ENCODE data around the gene AFF3.

The AFF3 gene

GRCh38 chr2:100033976-100034375 is 108.4 kb downstream of the AFF3 start:
- no peak for DNase-seq (ENCODE audit: low read depth)
- TF ChIP-seq CTCF (IDR thresholded peaks at IDR 0.05; ENCODE audit: control insufficient read depth, extremely low read depth, insufficient read depth), result no peak
- no peak overlapping the region for H3K4me3 ChIP-seq (ENCODE audit: low read depth, low read length)

- peak; percentile 60 for DNase-seq (ENCODE audit: low read depth)
- H3K4me3 ChIP-seq (ENCODE audit: low read depth, low read length), result no peak overlapping the region
- no peak for TF ChIP-seq CTCF (IDR thresholded peaks at IDR 0.05; ENCODE audit: control insufficient read depth, extremely low read depth, insufficient read depth)
Observed at GRCh38 chr2:100031604-100032003, 110.8 kb downstream of the AFF3 start.

- TF ChIP-seq CTCF (IDR thresholded peaks at IDR 0.05; ENCODE audit: control insufficient read depth, extremely low read depth, insufficient read depth), result no peak
- H3K4me3 ChIP-seq (ENCODE audit: low read depth, low read length), result no peak overlapping the region
- DNase-seq (ENCODE audit: low read depth), result no peak
Observed at GRCh38 chr2:100029460-100029859, 112.9 kb downstream of the AFF3 start.

- no peak for TF ChIP-seq CTCF (IDR thresholded peaks at IDR 0.05; ENCODE audit: control insufficient read depth, extremely low read depth, insufficient read depth)
- no peak for DNase-seq (ENCODE audit: low read depth)
- H3K4me3 ChIP-seq (ENCODE audit: low read depth, low read length), result no peak overlapping the region
Observed at GRCh38 chr2:100021791-100022340, 120.5 kb downstream of the AFF3 start.

DNA sequence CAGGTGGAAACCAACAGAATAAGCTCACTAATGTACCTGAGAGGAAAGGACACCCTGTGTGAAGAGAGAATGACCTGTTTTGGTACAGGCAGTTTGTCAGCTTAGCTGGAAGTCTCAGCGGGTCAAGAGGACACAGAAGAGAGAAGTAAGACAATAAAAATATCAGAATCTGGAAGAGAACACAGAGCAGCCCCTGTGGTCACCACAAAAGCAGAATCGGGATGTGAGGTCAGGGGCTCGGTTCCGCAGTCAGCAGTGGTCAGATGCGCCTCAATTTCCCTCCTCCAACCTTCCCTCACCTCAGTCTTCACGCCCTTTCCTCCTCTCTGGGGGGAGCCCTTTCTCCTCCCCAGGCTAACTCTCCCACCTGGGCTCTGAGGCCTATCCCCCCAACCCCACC is 122.9 kb downstream of the AFF3 start:
- no peak overlapping the region for H3K4me3 ChIP-seq (ENCODE audit: low read depth, low read length)
- no peak for DNase-seq (ENCODE audit: low read depth)
- no peak for TF ChIP-seq CTCF (IDR thresholded peaks at IDR 0.05; ENCODE audit: control insufficient read depth, extremely low read depth, insufficient read depth)

- no peak for DNase-seq (ENCODE audit: low read depth)
- H3K4me3 ChIP-seq (ENCODE audit: low read depth, low read length), result no peak overlapping the region
- TF ChIP-seq CTCF (IDR thresholded peaks at IDR 0.05; ENCODE audit: control insufficient read depth, extremely low read depth, insufficient read depth), result no peak
Observed at GRCh38 chr2:100018341-100019193, 123.8 kb downstream of the AFF3 start.

Data from LNCaP clone FGC (cell line).